Ascending aorta (tissue), 2 donors: ENCODE results near the gene NAA60. TPM values are rescaled to one million over a fixed set of nuclear protein-coding genes. Genes with fewer than 3 reads are reported as not detected.

Source experiments
- DNase-seq, 2 donors: peaks; one replicate each; pipeline ENCODE4 v3.0.0-alpha.2; 2019; ENCODE audit warnings: low spot score in 2 of 2
- H3K27ac ChIP-seq, 2 donors: fragments of 200-600 bp; sonication (generic); one replicate each; pipeline ENCODE4 v1.5.1; 2016 to 2017; ENCODE audit warnings: mild to moderate bottlenecking in 1 of 2
- H3K27me3 ChIP-seq: fragments of 200-600 bp; sonication (generic); one replicate; pipeline ENCODE4 v1.5.1; 2017
- H3K36me3 ChIP-seq, 2 donors: fragments of 200-600 bp; sonication (generic); one replicate each; pipeline ENCODE4 v1.5.1; 2016
- H3K4me1 ChIP-seq, 2 donors: fragments of 200-600 bp; sonication (generic); one replicate each; pipeline ENCODE4 v1.5.1; 2016 to 2017; ENCODE audit warnings: mild to moderate bottlenecking in 1 of 2
- H3K4me3 ChIP-seq, 2 donors: fragments of 200-600 bp; sonication (generic); one replicate each; pipeline ENCODE4 v1.5.1; 2016 to 2017; ENCODE audit warnings: mild to moderate bottlenecking in 1 of 2
- H3K9me3 ChIP-seq, 2 donors: fragments of 200-600 bp; sonication (generic); one replicate each; pipeline ENCODE4 v1.5.1; 2016
- intact Hi-C: fragments of 100-400 bp; cut with DNase I; formaldehyde crosslinking; loops from one replicate; pipeline ENCODE4 v1.15.1; 2023
- total RNA-seq: library from RNA; depleted of rRNA; stranded (reverse); fragments of >200 nt; gene quantifications from one replicate; pipeline ENCODE4 v1.1.0, GENCODE V29; 2016
- TF ChIP-seq, protein P1 (sequence below), 3 experiments: fragments of 200-600 bp in 2 of 3; fragments of 450-650 bp in 1 of 3; sonication (generic) in 2 of 3; IDR thresholded peaks; one replicate each; pipeline ENCODE4 v1.5.1; 2016 to 2019; ENCODE audit warnings: antibody characterized with exemption in 3 of 3, mild to moderate bottlenecking in 1 of 3, moderate library complexity in 1 of 3

The NAA60 gene
- total RNA-seq, 1 donor from 2014 or later = 74.6 TPM

DNA sequence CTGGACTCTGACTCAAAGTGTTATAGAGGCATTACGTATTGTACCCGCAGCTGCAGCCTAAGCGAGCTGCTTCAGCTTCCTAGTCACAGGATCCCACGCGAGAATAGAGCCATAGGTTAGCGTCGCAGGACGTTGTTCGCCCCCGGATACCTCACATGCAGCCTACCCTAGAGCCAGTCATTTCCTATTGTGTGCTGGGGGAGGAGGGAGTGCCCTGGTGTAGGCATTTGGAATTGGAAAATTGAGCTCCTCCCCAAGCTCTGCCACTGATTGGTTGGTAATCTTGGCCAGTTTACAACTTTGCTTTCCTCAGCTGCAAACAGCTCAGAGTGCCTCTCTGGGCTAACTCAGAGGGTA lies 530 bp downstream of the NAA60 start:
- intact Hi-C loops = loop anchor here (5.0 kb wide), 1 partner anchor 162 kb away; the partner anchor contains the start of gene ZNF263
- Histone ChIP-seq H3K27ac (peak overlapping the region; percentile 73 to 79), H3K4me1 (no peaks in the 10 kb centered on the region)

DNA sequence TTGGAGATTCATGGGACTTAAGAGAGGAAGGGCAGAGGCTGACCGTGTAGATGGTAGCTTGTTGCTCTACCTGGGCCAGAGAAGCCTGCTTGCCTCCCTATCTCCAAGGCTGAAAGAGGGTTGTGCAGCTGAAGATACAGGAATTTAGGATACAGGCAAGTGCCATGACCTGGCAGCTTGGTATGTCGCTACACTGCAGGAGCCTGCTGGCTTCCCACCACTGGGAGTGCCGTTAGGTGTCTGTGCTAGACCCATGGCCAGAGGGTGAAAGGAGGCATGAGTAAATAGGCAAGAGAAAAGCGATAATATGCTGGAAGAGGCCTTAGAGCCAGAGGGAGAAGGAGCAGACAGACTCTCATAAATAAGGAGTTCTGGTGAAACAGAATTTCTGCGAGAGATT lies 10.6 kb downstream of the NAA60 start:
- Histone ChIP-seq H3K36me3 (no peaks in the 10 kb centered on the region), H3K27me3 (no peaks in the 10 kb centered on the region), H3K9me3 (no peaks in the 10 kb centered on the region), H3K4me3 (no peak overlapping the region), H3K4me1 (peaks cover 3 to 4% of the 10 kb centered on the region in 2 donors), H3K27ac (no peak overlapping the region)
- no peak for DNase-seq
- TF ChIP-seq, protein P1, sequence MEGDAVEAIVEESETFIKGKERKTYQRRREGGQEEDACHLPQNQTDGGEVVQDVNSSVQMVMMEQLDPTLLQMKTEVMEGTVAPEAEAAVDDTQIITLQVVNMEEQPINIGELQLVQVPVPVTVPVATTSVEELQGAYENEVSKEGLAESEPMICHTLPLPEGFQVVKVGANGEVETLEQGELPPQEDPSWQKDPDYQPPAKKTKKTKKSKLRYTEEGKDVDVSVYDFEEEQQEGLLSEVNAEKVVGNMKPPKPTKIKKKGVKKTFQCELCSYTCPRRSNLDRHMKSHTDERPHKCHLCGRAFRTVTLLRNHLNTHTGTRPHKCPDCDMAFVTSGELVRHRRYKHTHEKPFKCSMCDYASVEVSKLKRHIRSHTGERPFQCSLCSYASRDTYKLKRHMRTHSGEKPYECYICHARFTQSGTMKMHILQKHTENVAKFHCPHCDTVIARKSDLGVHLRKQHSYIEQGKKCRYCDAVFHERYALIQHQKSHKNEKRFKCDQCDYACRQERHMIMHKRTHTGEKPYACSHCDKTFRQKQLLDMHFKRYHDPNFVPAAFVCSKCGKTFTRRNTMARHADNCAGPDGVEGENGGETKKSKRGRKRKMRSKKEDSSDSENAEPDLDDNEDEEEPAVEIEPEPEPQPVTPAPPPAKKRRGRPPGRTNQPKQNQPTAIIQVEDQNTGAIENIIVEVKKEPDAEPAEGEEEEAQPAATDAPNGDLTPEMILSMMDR (IDR thresholded peaks at IDR 0.05) = no peak
- intact Hi-C loops = no loop called here

More for the DNA sequence above, 530 bp downstream of the NAA60 start:
- Histone ChIP-seq H3K36me3 (peaks cover 5 to 14% of the 10 kb centered on the region in 2 donors), H3K9me3 (peaks cover 0 to 5% of the 10 kb centered on the region in 2 donors), H3K27me3 (no peaks in the 10 kb centered on the region), H3K4me3 (peak overlapping the region; percentile 53 to 83)
- no peak for DNase-seq
- TF ChIP-seq, protein P1 (IDR thresholded peaks at IDR 0.05) = no peak

DNA sequence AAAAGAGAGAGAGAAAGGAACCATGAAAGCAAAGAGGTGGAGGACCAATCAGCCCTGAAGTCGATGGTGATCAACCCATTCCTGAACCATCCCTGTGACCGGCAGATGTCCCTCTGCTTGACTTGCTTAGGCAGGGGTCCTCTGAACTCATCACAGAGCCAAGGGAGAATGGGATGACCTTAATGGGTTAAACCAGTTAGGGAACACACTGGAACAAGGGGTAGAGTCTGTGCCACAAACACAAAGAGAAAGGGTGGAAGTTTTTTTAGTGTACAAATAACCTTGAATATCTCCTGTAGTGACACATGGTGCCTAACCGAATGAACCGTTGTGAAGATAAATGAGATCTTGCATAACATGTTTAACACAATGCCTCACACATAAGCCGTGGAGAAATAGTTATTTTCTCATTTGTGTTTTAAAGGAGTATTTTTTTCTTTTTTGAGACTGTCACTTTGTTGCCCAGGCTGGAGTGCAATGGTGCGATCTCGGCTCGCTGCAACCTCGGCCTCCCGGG lies 11.2 kb downstream of the NAA60 start:
- TF ChIP-seq, protein P1 (IDR thresholded peaks at IDR 0.05) = no peak
- no peak for DNase-seq
- intact Hi-C loops = loop anchor here (5.0 kb wide), 2 partner anchors 147 to 302 kb away; partner anchors contain the start of genes TIGD7 and ZNF75A

DNA sequence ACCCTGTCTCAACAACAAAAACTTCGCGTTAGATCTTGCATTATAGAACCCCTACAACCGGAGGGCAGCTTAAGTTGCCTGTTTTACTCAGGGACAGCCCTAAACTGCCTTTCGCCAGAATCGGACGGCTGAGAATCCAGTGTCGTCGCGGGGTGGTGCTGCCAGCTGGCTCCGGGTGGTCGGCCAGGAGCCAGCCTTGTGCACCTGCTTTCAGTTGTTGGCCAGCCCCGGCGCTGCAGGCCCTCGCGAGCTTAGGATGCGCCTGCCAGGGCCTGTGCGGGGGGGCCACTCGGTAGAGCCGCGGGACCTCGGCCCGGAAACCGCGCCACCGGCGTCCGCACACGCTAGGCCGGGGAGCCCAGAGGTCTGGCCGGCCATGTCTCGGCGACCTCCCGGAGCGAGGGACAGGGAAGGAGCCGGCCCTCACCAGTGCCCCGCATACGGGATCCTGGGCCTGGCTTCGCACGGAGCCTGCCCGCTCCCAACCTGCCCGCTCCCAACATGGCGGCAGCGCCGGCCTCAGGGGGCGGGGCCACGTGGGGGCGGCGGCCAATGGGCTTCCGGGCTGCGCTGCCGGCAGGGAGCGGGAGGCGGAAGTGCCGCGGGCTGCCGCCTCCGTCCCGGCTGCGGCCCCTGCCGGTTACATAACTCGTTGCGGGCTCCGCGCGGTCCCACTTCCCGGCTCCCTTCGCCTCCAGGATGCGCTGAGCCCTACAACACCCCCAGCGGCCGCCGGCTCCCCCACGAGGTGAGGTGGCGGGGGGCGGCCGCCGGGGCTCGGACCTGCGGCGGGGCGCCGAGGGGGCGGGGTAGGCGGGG lies 14.2 kb downstream of the NAA60 start:
- intact Hi-C loops = loop anchor here (1.0 to 5.0 kb wide), 7 partner anchors 14 to 305 kb away; partner anchors contain the start of genes CLUAP1, NAA60, TIGD7 and ZNF174
- Histone ChIP-seq H3K27ac (peak overlapping the region; percentile 92), H3K4me3 (peak overlapping the region; percentile 72 to 73), H3K36me3 (no peaks in the 10 kb centered on the region), H3K4me1 (peaks cover 8 to 17% of the 10 kb centered on the region in 2 donors), H3K9me3 (no peaks in the 10 kb centered on the region), H3K27me3 (no peaks in the 10 kb centered on the region)
- DNase-seq = peak; percentile 33 to 90
- TF ChIP-seq, protein P1 (IDR thresholded peaks at IDR 0.05) = peak; percentile 38 to 48 (median 44)

More for the DNA sequence above, 11.2 kb downstream of the NAA60 start:
- H3K27ac ChIP-seq = no peak overlapping the region
- H3K36me3 ChIP-seq = no peaks in the 10 kb centered on the region
- no peaks in the 10 kb centered on the region for H3K27me3 ChIP-seq
- H3K4me3 ChIP-seq = no peak overlapping the region
- peaks cover 8% of the 10 kb centered on the region in 2 donors for H3K4me1 ChIP-seq
- no peaks in the 10 kb centered on the region for H3K9me3 ChIP-seq

DNA sequence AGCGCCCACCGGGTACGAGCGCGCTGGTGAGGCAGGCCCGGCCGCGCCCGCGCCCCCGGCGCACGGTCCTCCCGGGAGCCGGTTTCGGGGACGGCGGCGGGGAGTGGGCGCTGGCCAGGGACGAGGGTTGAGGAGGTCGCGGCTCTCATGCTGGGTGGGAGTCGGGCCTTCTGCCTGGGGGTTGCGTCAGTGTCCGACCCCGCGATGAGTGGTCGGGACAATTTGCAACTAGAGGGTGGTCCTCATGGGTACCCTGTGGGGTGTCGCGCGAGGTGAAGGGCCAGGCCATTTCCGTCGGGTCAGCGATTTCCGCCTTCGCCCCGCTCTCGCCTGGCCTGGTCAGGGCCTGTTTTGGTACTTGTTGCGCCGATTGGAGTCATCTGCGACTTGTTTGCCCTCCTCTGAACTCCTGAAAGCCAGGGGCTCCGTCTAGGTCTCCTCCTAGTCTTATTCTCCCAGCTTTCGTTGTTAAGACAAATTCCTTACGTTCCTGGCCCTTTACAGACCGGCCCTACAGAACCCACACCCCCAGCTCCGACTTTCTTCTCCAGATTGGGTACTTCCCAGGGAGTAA lies 14.9 kb downstream of the NAA60 start:
- Histone ChIP-seq H3K4me1 (peaks cover 8 to 17% of the 10 kb centered on the region in 2 donors), H3K4me3 (peak overlapping the region; percentile 72 to 73), H3K36me3 (no peaks in the 10 kb centered on the region), H3K27ac (peak overlapping the region; percentile 92), H3K27me3 (no peaks in the 10 kb centered on the region), H3K9me3 (no peaks in the 10 kb centered on the region)
- intact Hi-C loops = loop anchor here (1.0 to 5.0 kb wide), 6 partner anchors 15 to 306 kb away; partner anchors contain the start of genes NAA60, TIGD7, ZNF174 and ZNF263
- TF ChIP-seq, protein P1 (IDR thresholded peaks at IDR 0.05) = no peak
- DNase-seq = peak in 1 of 2 donors; percentile 64
